Measurements from ENCODE around the gene DMAC2. TPM values are rescaled to one million over a fixed set of nuclear protein-coding genes. Genes with fewer than 3 reads are reported as not detected.

DMAC2 gene
- total RNA-seq (2022; extraction: Qiagen RNA extraction): 102 to 116 TPM (median 108 TPM) in 5 replicates

DNA sequence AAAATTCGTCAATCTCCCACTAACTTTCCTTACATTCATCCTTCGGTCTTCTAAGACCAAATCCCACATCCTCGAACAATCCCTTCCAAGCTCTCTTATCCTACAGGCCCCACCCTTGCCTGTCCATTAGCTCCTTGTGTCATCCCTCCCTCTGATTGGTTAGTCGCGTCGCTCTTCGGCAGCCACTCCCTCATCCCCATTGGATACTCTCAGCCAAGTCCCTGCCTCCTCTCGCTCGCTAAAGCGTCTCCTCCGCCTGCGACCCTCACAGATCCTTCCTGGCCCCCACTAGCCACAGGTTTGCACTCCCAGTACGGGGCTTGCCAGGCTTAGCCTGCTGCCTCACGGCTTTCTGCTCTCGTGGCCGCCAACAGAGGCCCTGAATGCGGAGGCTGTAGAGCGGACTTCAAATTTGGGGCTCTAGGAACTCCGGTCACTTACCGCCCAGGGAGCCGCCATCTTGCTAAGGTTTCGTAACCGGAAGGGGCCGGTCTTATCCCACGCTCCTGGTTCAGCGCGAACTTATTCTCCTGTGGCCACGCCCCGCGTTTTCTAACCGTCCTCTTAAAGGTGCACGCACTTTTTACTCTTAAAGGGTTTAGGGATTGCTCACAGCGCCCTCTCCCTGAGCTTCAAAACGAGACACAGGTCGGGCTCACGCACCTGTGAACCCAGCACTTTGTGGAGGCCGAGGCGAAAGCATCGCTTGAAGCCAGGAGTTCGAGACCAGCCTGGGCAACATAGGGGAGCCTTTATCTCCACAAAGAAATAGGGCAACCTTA lies at the start of gene DMAC2:
Gene DMAC2 (minus strand): TSS at position 472 of the 782 bp plus-strand sequence. CDS start 13 bp downstream, at position 459.

DNA sequence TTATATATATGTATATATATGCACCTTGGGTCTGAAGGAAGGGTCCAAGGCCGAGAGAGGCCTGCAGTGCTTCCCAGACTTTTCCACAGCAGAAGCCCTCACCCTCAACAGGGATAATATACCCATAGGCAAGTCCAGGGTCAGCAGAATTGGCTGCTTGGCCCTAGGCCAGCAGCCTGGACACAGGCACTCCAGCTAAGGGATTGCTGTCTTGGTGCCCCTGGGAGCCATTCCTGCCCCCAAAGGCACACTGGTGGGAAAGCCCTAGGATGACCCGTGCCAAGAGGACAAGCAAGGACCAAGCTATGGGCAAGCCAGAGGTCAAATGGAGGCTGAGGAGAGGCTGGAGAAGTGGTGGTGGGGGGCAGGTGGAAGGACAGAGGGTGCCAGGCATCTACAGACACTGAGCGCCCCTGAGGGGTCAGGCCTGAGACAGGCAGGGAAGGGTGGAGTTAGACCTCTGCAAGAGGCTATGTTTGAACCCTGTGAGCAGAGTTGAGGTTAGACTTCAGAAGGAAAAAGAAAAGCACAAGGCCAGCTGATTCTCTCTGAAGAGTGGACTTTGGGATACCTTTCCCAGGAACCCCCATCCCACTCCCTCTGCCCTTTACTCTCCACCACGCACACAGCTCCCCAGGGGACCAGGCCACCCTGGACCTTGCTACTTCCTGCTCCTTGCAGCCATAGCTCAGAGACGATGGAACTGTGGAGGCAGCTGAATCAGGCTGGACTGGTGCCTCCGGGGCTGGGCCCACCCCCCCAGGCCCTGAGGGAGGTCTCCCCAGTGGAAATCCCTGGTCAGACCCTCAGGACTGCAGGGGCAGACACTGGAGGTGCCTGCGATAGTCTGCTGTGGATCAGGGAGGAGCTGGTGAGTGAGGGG lies 3.0 kb upstream of the DMAC2 start, which contains the start of gene ERICH4:
Gene ERICH4 (plus strand): TSS at position 684 of the 883 bp plus-strand sequence. CDS start 14 bp downstream, at position 698.

DNA sequence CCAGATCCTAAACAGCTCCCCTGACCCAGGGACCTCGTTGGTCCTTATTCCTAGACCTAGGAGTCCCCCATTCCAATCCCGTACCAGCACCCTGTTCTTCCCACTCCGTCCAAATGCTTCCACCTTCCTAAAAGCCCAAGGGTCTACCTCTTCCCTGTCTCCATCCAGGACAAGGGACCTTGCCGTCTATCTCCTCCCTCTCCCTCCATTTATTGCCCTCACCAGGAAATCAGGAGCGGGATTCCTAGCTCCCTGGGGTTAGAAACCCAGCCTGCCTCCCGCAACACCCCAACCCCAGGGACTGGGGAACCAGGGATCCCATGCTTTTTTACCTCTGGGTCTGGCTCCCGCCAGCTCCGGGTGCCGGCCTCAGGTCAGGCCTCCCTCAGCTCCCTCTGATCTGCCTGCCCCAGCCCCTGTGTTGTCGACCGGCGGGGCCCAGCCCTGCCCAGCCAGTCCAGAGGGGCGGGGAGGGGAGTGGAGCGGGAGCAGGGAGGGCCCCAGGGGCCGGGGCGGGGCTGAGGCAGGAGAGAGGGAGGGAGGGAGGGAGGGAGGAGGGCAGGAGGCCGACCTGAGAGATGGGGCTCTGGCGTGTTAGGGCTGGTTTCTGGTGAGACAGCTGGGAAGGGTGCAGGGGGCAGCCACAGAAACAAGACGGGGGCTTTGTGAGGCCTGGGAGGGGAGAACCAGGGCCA lies 12.6 kb downstream of the DMAC2 start, which contains the start of gene B3GNT8:
Gene B3GNT8 (minus strand): TSS at position 423 of the 695 bp plus-strand sequence. CDS start 596 bp downstream, outside the sequence.

DNA sequence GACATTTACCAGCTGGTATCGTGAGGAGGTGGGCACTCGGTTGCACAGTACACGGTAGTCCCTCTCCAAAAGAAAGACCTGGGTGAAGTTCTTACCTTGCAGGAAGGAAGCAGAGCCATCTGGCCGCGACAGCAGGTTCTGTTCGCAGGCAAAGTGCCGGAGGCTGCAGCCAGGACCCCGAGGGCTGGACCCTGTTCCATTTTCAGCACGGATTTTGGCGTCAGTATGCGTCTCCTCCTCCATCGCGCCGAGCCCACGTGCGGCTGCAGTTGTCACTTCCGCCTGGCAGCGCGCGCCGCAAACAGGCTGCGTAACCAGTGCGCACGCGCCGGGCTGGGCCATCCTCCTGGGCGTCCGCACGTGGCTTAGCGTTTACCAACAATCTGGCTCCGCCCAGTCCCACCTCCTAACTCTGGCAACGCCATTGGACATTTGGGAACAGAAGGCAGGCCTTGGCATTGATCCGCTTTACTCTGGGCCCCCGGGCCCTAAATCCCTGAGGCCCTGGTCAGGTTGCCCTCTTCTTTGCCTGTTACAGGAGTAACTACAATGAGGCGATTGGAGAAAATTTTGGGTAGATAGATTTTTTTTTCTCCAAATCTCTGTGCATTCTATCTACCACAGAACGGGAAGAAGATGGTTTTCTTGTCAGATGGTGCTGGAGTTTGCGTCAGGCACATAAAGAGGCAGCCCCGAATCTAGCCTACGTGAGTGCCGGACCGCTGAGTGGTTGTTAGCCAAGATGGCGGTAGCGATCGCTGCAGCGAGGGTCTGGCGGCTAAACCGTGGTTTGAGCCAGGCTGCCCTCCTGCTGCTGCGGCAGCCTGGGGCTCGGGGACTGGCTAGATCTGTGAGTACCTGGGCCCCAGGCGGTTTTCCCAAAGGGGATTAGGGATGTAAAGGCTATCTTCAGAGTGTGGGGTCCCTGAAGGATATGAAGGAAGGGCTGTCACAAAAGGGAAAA lies 42.3 kb downstream of the DMAC2 start, which contains the start of the genes BCKDHA and EXOSC5:
Gene BCKDHA (plus strand): TSS at position 733 of the 964 bp plus-strand sequence. CDS start 10 bp downstream, at position 743.
Gene EXOSC5 (minus strand): TSS at position 274 of the 964 bp plus-strand sequence. CDS start 31 bp downstream, at position 243.

Other genes starting within 250 kb of the DMAC2 start
- gene CYP2S1, start 246.7 kb downstream of the DMAC2 start, total RNA-seq (2022; extraction: Qiagen RNA extraction): 19.2 to 22.5 TPM (median 19.7 TPM) in 5 replicates
- 93.5 to 121 TPM (median 96.9 TPM) in 5 replicates for gene AXL, start 220.7 kb downstream of the DMAC2 start, total RNA-seq (2022; extraction: Qiagen RNA extraction)
- 282 to 347 TPM (median 290 TPM) in 5 replicates for gene HNRNPUL1, start 175.5 kb downstream of the DMAC2 start, total RNA-seq (2022; extraction: Qiagen RNA extraction)
- 35.9 to 44.6 TPM (median 41.2 TPM) in 5 replicates for gene CCDC97, start 129.7 kb downstream of the DMAC2 start, total RNA-seq (2022; extraction: Qiagen RNA extraction)
- gene TGFB1, start 86.0 kb downstream of the DMAC2 start, total RNA-seq (2022; extraction: Qiagen RNA extraction): 131 to 147 TPM (median 141 TPM) in 5 replicates
- 24.0 to 32.5 TPM (median 30.0 TPM) in 5 replicates for gene B9D2, start 75.8 kb downstream of the DMAC2 start, total RNA-seq (2022; extraction: Qiagen RNA extraction)
- gene TMEM91, start 63.4 kb downstream of the DMAC2 start, total RNA-seq (2022; extraction: Qiagen RNA extraction): 4.3 to 5.8 TPM (median 4.9 TPM) in 5 replicates
- 74.9 to 102 TPM (median 92.2 TPM) in 5 replicates for gene EXOSC5, start 42.6 kb downstream of the DMAC2 start, total RNA-seq (2022; extraction: Qiagen RNA extraction)
- gene BCKDHA, start 42.1 kb downstream of the DMAC2 start, total RNA-seq (2022; extraction: Qiagen RNA extraction): 34.9 to 47.4 TPM (median 40.9 TPM) in 5 replicates
- gene B3GNT8, start 12.5 kb downstream of the DMAC2 start, total RNA-seq (2022; extraction: Qiagen RNA extraction): 0.09 to 0.33 TPM (median 0.12 TPM) in 4 of 5 replicates, not detected in the other
- gene ERICH4, start 3.2 kb upstream of the DMAC2 start, total RNA-seq (2022; extraction: Qiagen RNA extraction): not detected in 5 replicates
- gene CEACAM21, start 136.3 kb upstream of the DMAC2 start, total RNA-seq (2022; extraction: Qiagen RNA extraction): not detected in 5 replicates
- not detected in 5 replicates for gene CEACAM4, start 187.2 kb upstream of the DMAC2 start, total RNA-seq (2022; extraction: Qiagen RNA extraction)
- gene CEACAM7, start 248.4 kb upstream of the DMAC2 start, total RNA-seq (2022; extraction: Qiagen RNA extraction): 0.03 to 0.18 TPM (median 0.10 TPM) in 3 of 5 replicates, not detected in the others

Data from A549 treated with Hydrocortisone at 1 μM for 4 hours (cell line).